H1 (cell line): Measurements from ENCODE around the gene TSC2. TPM values are rescaled to one million over a fixed set of nuclear protein-coding genes. Genes with fewer than 3 reads are reported as not detected.

Experiments used
- CTCF ChIA-PET: fragments of 300-600 bp; sonication (Branson Sonifier 250); formaldehyde crosslinking; loops from one replicate; lab custom pipeline; 2021; ENCODE audit not compliant: partially characterized antibody; lab: Charles Lee
- POLR2A ChIA-PET: fragments of 300-600 bp; sonication (Branson Sonifier 250); formaldehyde crosslinking; loops from one replicate; lab custom pipeline; 2021; ENCODE audit warnings: inconsistent platforms; ENCODE audit not compliant: partially characterized antibody; lab: Charles Lee
- DNase-seq, 2 experiments: peaks; one replicate each; pipeline versions ENCODE4 v3.0.0 to v3.0.0-alpha.2; 2010 to 2022; ENCODE audit warnings: low spot score in 2 of 2, low read depth in 1 of 2, mixed read lengths in 1 of 2
- FAIRE-seq: peaks from 2 replicates; lab custom pipeline; 2011; peaks lifted over from hg19 to GRCh38; lab: Jason Lieb, UNC
- H2AFZ ChIP-seq: 2 replicates; pipeline ENCODE4 v1.8.1; 2012; ENCODE audit warnings: low read length, inconsistent platforms
- H2AK5ac ChIP-seq: 2 replicates; pipeline ENCODE4 v1.6.1; 2013; ENCODE audit warnings: low read depth, low read length
- H2BK120ac ChIP-seq: replicated peaks from 2 replicates; pipeline ENCODE3; 2013; ENCODE audit warnings: low read depth, low read length, inconsistent platforms
- H2BK12ac ChIP-seq: 2 replicates; pipeline ENCODE4 v1.6.1; 2013; ENCODE audit warnings: low read depth, low read length
- H2BK15ac ChIP-seq: 2 replicates; pipeline ENCODE4 v1.6.1; 2013; ENCODE audit warnings: low read length
- H2BK20ac ChIP-seq: 2 replicates; pipeline ENCODE4 v1.6.1; 2013; ENCODE audit warnings: low read length
- H2BK5ac ChIP-seq: 2 replicates; pipeline ENCODE4 v1.6.1; 2013; ENCODE audit warnings: low read depth, low read length
- H3K14ac ChIP-seq: 2 replicates; pipeline ENCODE4 v1.6.1; 2013; ENCODE audit warnings: inconsistent platforms; ENCODE audit not compliant: insufficient read length
- H3K18ac ChIP-seq: 2 replicates; pipeline ENCODE4 v1.6.1; 2013; ENCODE audit warnings: low read length; ENCODE audit errors: extremely low read depth
- H3K23ac ChIP-seq: 2 replicates; pipeline ENCODE4 v1.6.1; 2013; ENCODE audit warnings: inconsistent platforms; ENCODE audit not compliant: insufficient read length
- H3K23me2 ChIP-seq: 2 replicates; pipeline ENCODE4 v1.6.1; 2013; ENCODE audit warnings: low read depth, low read length
- H3K27ac ChIP-seq: 2 replicates; pipeline ENCODE4 v1.6.1; 2011; ENCODE audit warnings: low read depth, low read length, inconsistent platforms
- H3K27me3 ChIP-seq, 4 experiments: replicated peaks in 1 of 4; 1 replicate in 1 of 4; 2 replicates in 3 of 4; pipeline versions ENCODE4 v1.6.1 to v1.8.1; 2011 to 2013; ENCODE audit warnings: low read length in 3 of 4, mild to moderate bottlenecking in 3 of 4, inconsistent platforms in 2 of 4, mixed read lengths in 2 of 4, moderate library complexity in 1 of 4; ENCODE audit not compliant: control insufficient read depth in 3 of 4, insufficient read depth in 3 of 4; ENCODE audit errors: extremely low read depth in 1 of 4
- H3K36me3 ChIP-seq, 4 experiments: 2 replicates each; pipeline versions ENCODE4 v1.6.1 to v1.8.1; 2011 to 2013; ENCODE audit warnings: mild to moderate bottlenecking in 4 of 4, low read length in 3 of 4, moderate library complexity in 2 of 4, control low read depth in 1 of 4, inconsistent platforms in 1 of 4; ENCODE audit not compliant: insufficient read depth in 4 of 4, control insufficient read depth in 2 of 4
- H3K4ac ChIP-seq: replicated peaks from 2 replicates; pipeline ENCODE3; 2013; ENCODE audit warnings: low read length, low read depth, mixed read lengths, inconsistent platforms; ENCODE audit not compliant: insufficient read length
- H3K4me1 ChIP-seq, 4 experiments: replicated peaks in 1 of 4; 1 replicate in 1 of 4; 2 replicates in 3 of 4; pipeline versions ENCODE4 v1.6.1 to v1.8.1; 2011 to 2013; ENCODE audit warnings: low read length in 3 of 4, inconsistent platforms in 2 of 4, mixed read lengths in 1 of 4; ENCODE audit not compliant: insufficient read depth in 4 of 4, control insufficient read depth in 3 of 4
- H3K4me2 ChIP-seq, 2 experiments: 2 replicates each; pipeline versions ENCODE4 v1.6.1 to v1.8.1; 2011 to 2013; ENCODE audit warnings: low read depth in 2 of 2, low read length in 2 of 2, control low read depth in 1 of 2, inconsistent platforms in 1 of 2, mild to moderate bottlenecking in 1 of 2; ENCODE audit not compliant: insufficient read depth in 1 of 2
- H3K4me3 ChIP-seq, 4 experiments: fragments of 200-600, 300-600 bp in 1 of 4; sonication (generic), shearing (Covaris generic), sonication (Bioruptor Twin) in 1 of 4; 2 replicates each; pipeline versions ENCODE4 v1.5.1 to v1.8.1; 2011 to 2016; ENCODE audit warnings: low read length in 4 of 4, low read depth in 3 of 4, control low read depth in 2 of 4, inconsistent platforms in 2 of 4, mild to moderate bottlenecking in 2 of 4, mixed read lengths in 1 of 4, moderate library complexity in 1 of 4; ENCODE audit not compliant: insufficient read depth in 2 of 4; ENCODE audit errors: extremely low read depth in 1 of 4
- H3K56ac ChIP-seq: replicated peaks from 2 replicates; pipeline ENCODE3; 2013; ENCODE audit warnings: low read depth, mild to moderate bottlenecking, mixed read lengths, low read length, inconsistent platforms; ENCODE audit not compliant: insufficient read length
- H3K79me1 ChIP-seq: 2 replicates; pipeline ENCODE4 v1.6.1; 2013; ENCODE audit warnings: low read depth, low read length, control low read depth
- H3K79me2 ChIP-seq, 2 experiments: 2 replicates each; pipeline versions ENCODE4 v1.6.1 to v1.8.1; 2012 to 2013; ENCODE audit warnings: low read length in 2 of 2, mild to moderate bottlenecking in 2 of 2, inconsistent platforms in 1 of 2; ENCODE audit not compliant: insufficient read depth in 2 of 2, control insufficient read depth in 1 of 2
- H3K9ac ChIP-seq, 4 experiments: replicated peaks in 1 of 4; 1 replicate in 1 of 4; 2 replicates in 3 of 4; pipeline versions ENCODE4 v1.6.1 to v1.8.1; 2011 to 2013; ENCODE audit warnings: low read depth in 3 of 4, low read length in 3 of 4, control low read depth in 2 of 4, mild to moderate bottlenecking in 2 of 4, moderate library complexity in 2 of 4, inconsistent platforms in 1 of 4; ENCODE audit errors: extremely low read depth in 1 of 4
- H3K9me3 ChIP-seq, 2 experiments: 2 replicates each; pipeline versions ENCODE4 v1.6.1 to v1.8.1; 2012 to 2013; ENCODE audit warnings: mild to moderate bottlenecking in 2 of 2, moderate library complexity in 2 of 2, control low read depth in 1 of 2, inconsistent platforms in 1 of 2, low read depth in 1 of 2, low read length in 1 of 2, mixed read lengths in 1 of 2; ENCODE audit not compliant: insufficient read depth in 2 of 2
- H4K20me1 ChIP-seq, 2 experiments: replicated peaks in 1 of 2; 2 replicates each; pipeline versions ENCODE3 to v1.8.1; 2011 to 2013; ENCODE audit warnings: inconsistent platforms in 2 of 2, low read length in 2 of 2, mild to moderate bottlenecking in 1 of 2; ENCODE audit not compliant: insufficient read depth in 2 of 2, control insufficient read depth in 1 of 2
- H4K5ac ChIP-seq: 2 replicates; pipeline ENCODE4 v1.6.1; 2013; ENCODE audit warnings: low read length, low read depth, mixed read lengths, inconsistent platforms; ENCODE audit not compliant: insufficient read length
- H4K8ac ChIP-seq: 2 replicates; pipeline ENCODE4 v1.8.0; 2013; ENCODE audit warnings: mild to moderate bottlenecking, moderate library complexity, low read length, inconsistent platforms; ENCODE audit not compliant: insufficient read depth; ENCODE audit errors: extremely low read depth
- H4K91ac ChIP-seq: replicated peaks from 2 replicates; pipeline ENCODE3; 2013; ENCODE audit warnings: low read length, mixed read lengths, inconsistent platforms; ENCODE audit not compliant: insufficient read length
- BRCA1 ChIP-seq: IDR thresholded peaks from 2 replicates; pipeline ENCODE4 v1.6.1; 2012; ENCODE audit warnings: low read depth, low read length, improper control_type of control experiment
- EGR1 ChIP-seq: IDR thresholded peaks from 2 replicates; pipeline ENCODE4 v1.6.1; 2011; ENCODE audit warnings: low read depth, low read length, borderline replicate concordance
- EP300 ChIP-seq, 2 experiments: IDR thresholded peaks; 1 replicate in 1 of 2; 2 replicates in 1 of 2; pipeline ENCODE4 v1.6.1; 2011 to 2012; ENCODE audit warnings: low read depth in 2 of 2, low read length in 2 of 2, mild to moderate bottlenecking in 2 of 2, borderline replicate concordance in 1 of 2, inconsistent platforms in 1 of 2, moderate library complexity in 1 of 2
- GTF2F1 ChIP-seq: IDR thresholded peaks from 2 replicates; pipeline ENCODE4 v1.6.1; 2012; ENCODE audit warnings: low read depth, low read length, improper control_type of control experiment, borderline replicate concordance
- KDM1A ChIP-seq: fragments of 200-600, 300-600 bp; sonication (generic); IDR thresholded peaks from 2 replicates; pipeline ENCODE4 v1.7.1; 2016; ENCODE audit warnings: mild to moderate bottlenecking, low read length, borderline replicate concordance
- NRF1 ChIP-seq: IDR thresholded peaks from 2 replicates; pipeline ENCODE4 v1.6.1; 2011; ENCODE audit warnings: mild to moderate bottlenecking, low read depth, low read length, improper control_type of control experiment
- POLR2AphosphoS5 ChIP-seq: IDR thresholded peaks from 2 replicates; pipeline ENCODE4 v1.6.1; 2011; ENCODE audit warnings: low read depth, low read length
- SAP30 ChIP-seq: fragments of 300-600 bp; sonication (generic); IDR thresholded peaks from 2 replicates; pipeline ENCODE4 v1.7.1; 2012; ENCODE audit warnings: low read length, moderate library complexity, mild to moderate bottlenecking, inconsistent platforms; ENCODE audit not compliant: insufficient read depth, insufficient replicate concordance
- TAF1 ChIP-seq: IDR thresholded peaks from 2 replicates; pipeline ENCODE4 v1.6.1; 2011; ENCODE audit warnings: mild to moderate bottlenecking, low read depth, low read length
- YY1 ChIP-seq: IDR thresholded peaks from 2 replicates; pipeline ENCODE4 v1.6.1; 2011; ENCODE audit warnings: low read depth, mild to moderate bottlenecking, low read length
- WGBS, 2 experiments: shearing (Covaris generic) in 1 of 2; methylation state at CpG; one replicate each; pipeline versions ENCODE4 v1.1.6 to v1.1.7; 2013 to 2015; ENCODE audit warnings: low lambda C conversion rate in 2 of 2, mixed read lengths in 2 of 2, inconsistent platforms in 1 of 2, low coverage in 1 of 2, missing lambda C conversion rate in 1 of 2; ENCODE audit not compliant: insufficient replicate concordance in 2 of 2, insufficient coverage in 1 of 2, insufficient read length in 1 of 2; ENCODE audit errors: extremely low coverage in 1 of 2, missing lambda C conversion rate in 1 of 2; 5-methylcytosine and 5-hydroxymethylcytosine counted together
- polyA plus RNA-seq, 7 experiments: library from polyadenylated mRNA; depleted of rRNA in 3 of 7; stranded (reverse) in 5 of 7; unstranded in 2 of 7; fragments of >200 nt in 5 of 7; fragments of 200-250 nt in 2 of 7; gene quantifications; 1 replicate in 5 of 7; 2 replicates in 1 of 7; 4 replicates in 1 of 7; pipeline versions ENCODE4 v1.2.1 to v1.2.3, GENCODE V29; 2011 to 2013; ENCODE audit warnings: missing spikeins in 2 of 7, mixed read lengths in 2 of 7
- total RNA-seq: library from RNA; stranded (reverse); fragmentation: NEBNext Ultra II Directional; extraction: Animal tissue kit (Norgen Biotek cat#: 25700); gene quantifications from 2 replicates; pipeline ENCODE4 v1.2.1, GENCODE V29; 2021

The TSC2 gene
- total and polyA plus RNA-seq, 2 of the 8 experiments (the other 6 are each of a cell fraction or from before 2014, with no cell fraction given): 65.9 to 96.6 TPM

- POLR2A ChIA-PET: no interaction called here
- 97% methylated on average over 8 of the region's 13 CpGs; no CpG with 5 or more reads in 1 of the 2 experiments for WGBS, 2 experiments
These were observed 67.8 kb downstream of the TSC2 start for GRCh38 chr16:2115591-2115973.

More at GRCh38 chr16:2115591-2115973, 67.8 kb downstream of the TSC2 start:
- no peaks in the 10 kb centered on the region for H3K23me2 ChIP-seq
- H3K79me2 ChIP-seq: peaks cover 0 to 4% of the 10 kb centered on the region in 2 experiments; a peak in 2 of 4 replicates
- H3K18ac ChIP-seq: no peak overlapping the region
- no peak overlapping the region for H3K56ac ChIP-seq
- no peak overlapping the region for H2BK15ac ChIP-seq
- CTCF ChIA-PET: interaction anchor here (1.0 kb wide), 1 partner anchor 111 kb away, joined by 3 read pairs; no protein-coding TSS in a partner anchor
- no peak overlapping the region for H3K27ac ChIP-seq
- no peak overlapping the region for H2AFZ ChIP-seq
- H4K20me1 ChIP-seq: no peaks in the 10 kb centered on the region
- H3K4me1 ChIP-seq: no peaks in the 10 kb centered on the region
- H2BK20ac ChIP-seq: no peak overlapping the region
- H4K8ac ChIP-seq: no peak overlapping the region
- no peak for DNase-seq
- H2BK120ac ChIP-seq: no peak overlapping the region
- TF ChIP-seq BRCA1 (no peak), EP300 (IDR thresholded peaks at IDR 0.05; ENCODE audit: borderline replicate concordance in 1 of 2, low read depth in 2 of 2, low read length in 2 of 2) (no peak), KDM1A (no peak), GTF2F1 (no peak), POLR2AphosphoS5 (no peak), YY1 (no peak), SAP30 (no peak), TAF1 (no peak), NRF1 (no peak), EGR1 (no peak)
- no peak overlapping the region for H4K91ac ChIP-seq
- no peak overlapping the region for H2BK12ac ChIP-seq
- H4K5ac ChIP-seq: no peak overlapping the region
- FAIRE-seq: no peak
- H3K79me1 ChIP-seq: peaks cover 3% of the 10 kb centered on the region; the same call in 1 of the 2 replicates
- no peak overlapping the region for H3K4me3 ChIP-seq
- no peak overlapping the region for H3K9ac ChIP-seq
- H3K36me3 ChIP-seq: peaks cover 0 to 15% (median 0%) of the 10 kb centered on the region in 4 experiments; a peak in 1 of 8 replicates
- no peaks in the 10 kb centered on the region for H3K9me3 ChIP-seq
- no peak overlapping the region for H3K4me2 ChIP-seq
- no peak overlapping the region for H2AK5ac ChIP-seq
- H3K27me3 ChIP-seq: no peaks in the 10 kb centered on the region
- no peak overlapping the region for H3K23ac ChIP-seq
- H3K14ac ChIP-seq: no peak overlapping the region
- no peak overlapping the region for H3K4ac ChIP-seq
- no peak overlapping the region for H2BK5ac ChIP-seq
